ENCODE measurements around the gene CXCL12.

Gene CXCL12

GRCh38 chr10:44383749-44384600 lies 922 bp downstream of the CXCL12 start:
- Histone ChIP-seq H3K4me1 (ENCODE audit: insufficient read depth, low read length) (peaks cover 21% of the 10 kb centered on the region), H3K9me3 (ENCODE audit: control insufficient read depth, insufficient read depth, low read length) (no peaks in the 10 kb centered on the region), H3K36me3 (ENCODE audit: insufficient read depth, low read length) (peaks cover 5% of the 10 kb centered on the region; the same call in 1 of the 2 replicates), H3K9ac (ENCODE audit: low read depth, low read length) (peak overlapping the region; percentile 53)

- H3K36me3 ChIP-seq (ENCODE audit: insufficient read depth, low read length) = peaks cover 5% of the 10 kb centered on the region; the same call in 1 of the 2 replicates
- no peaks in the 10 kb centered on the region for H3K9me3 ChIP-seq (ENCODE audit: control insufficient read depth, insufficient read depth, low read length)
- H3K9ac ChIP-seq (ENCODE audit: low read depth, low read length) = peak overlapping the region; percentile 53
- H3K4me1 ChIP-seq (ENCODE audit: insufficient read depth, low read length) = peaks cover 21% of the 10 kb centered on the region
Observed at GRCh38 chr10:44382981-44383748, 1.7 kb downstream of the CXCL12 start.

GRCh38 chr10:44382131-44382858 lies 2.6 kb downstream of the CXCL12 start:
- no peaks in the 10 kb centered on the region for H3K9me3 ChIP-seq (ENCODE audit: control insufficient read depth, insufficient read depth, low read length)
- peak overlapping the region; percentile 53; the same call in 1 of the 2 replicates for H3K9ac ChIP-seq (ENCODE audit: low read depth, low read length)
- H3K36me3 ChIP-seq (ENCODE audit: insufficient read depth, low read length) = peaks cover 5% of the 10 kb centered on the region; the same call in 1 of the 2 replicates
- H3K4me1 ChIP-seq (ENCODE audit: insufficient read depth, low read length) = peaks cover 21% of the 10 kb centered on the region

- H3K36me3 ChIP-seq (ENCODE audit: insufficient read depth, low read length) = peaks cover 5% of the 10 kb centered on the region; the same call in 1 of the 2 replicates
Observed at GRCh38 chr10:44380829-44381600, 3.9 kb downstream of the CXCL12 start.

GRCh38 chr10:44379907-44380306 lies 5.0 kb downstream of the CXCL12 start:
- peaks cover 23% of the 10 kb centered on the region for H3K4me1 ChIP-seq (ENCODE audit: insufficient read depth, low read length)
- no peak overlapping the region for H3K9ac ChIP-seq (ENCODE audit: low read depth, low read length)

More at GRCh38 chr10:44380829-44381600, 3.9 kb downstream of the CXCL12 start:
- Histone ChIP-seq H3K4me1 (ENCODE audit: insufficient read depth, low read length) (peaks cover 17% of the 10 kb centered on the region), H3K9me3 (ENCODE audit: control insufficient read depth, insufficient read depth, low read length) (no peaks in the 10 kb centered on the region), H3K9ac (ENCODE audit: low read depth, low read length) (no peak overlapping the region)

GRCh38 chr10:44378626-44379025 lies 6.3 kb downstream of the CXCL12 start:
- peaks cover 23% of the 10 kb centered on the region for H3K4me1 ChIP-seq (ENCODE audit: insufficient read depth, low read length)
- peaks cover 8% of the 10 kb centered on the region; the same call in 1 of the 2 replicates for H3K36me3 ChIP-seq (ENCODE audit: insufficient read depth, low read length)
- no peak overlapping the region for H3K9ac ChIP-seq (ENCODE audit: low read depth, low read length)
- no peaks in the 10 kb centered on the region for H3K9me3 ChIP-seq (ENCODE audit: control insufficient read depth, insufficient read depth, low read length)

More at GRCh38 chr10:44379907-44380306, 5.0 kb downstream of the CXCL12 start:
- Histone ChIP-seq H3K36me3 (ENCODE audit: insufficient read depth, low read length) (peaks cover 8% of the 10 kb centered on the region; the same call in 1 of the 2 replicates), H3K9me3 (ENCODE audit: control insufficient read depth, insufficient read depth, low read length) (no peaks in the 10 kb centered on the region)

- no peaks in the 10 kb centered on the region for H3K9me3 ChIP-seq (ENCODE audit: control insufficient read depth, insufficient read depth, low read length)
Observed at GRCh38 chr10:44377651-44378310, 7.1 kb downstream of the CXCL12 start.

GRCh38 chr10:44376472-44377099 lies 8.3 kb downstream of the CXCL12 start:
- Histone ChIP-seq H3K36me3 (ENCODE audit: insufficient read depth, low read length) (peaks cover 8% of the 10 kb centered on the region; the same call in 1 of the 2 replicates), H3K4me1 (ENCODE audit: insufficient read depth, low read length) (peaks cover 26% of the 10 kb centered on the region)

More at GRCh38 chr10:44377651-44378310, 7.1 kb downstream of the CXCL12 start:
- Histone ChIP-seq H3K4me1 (ENCODE audit: insufficient read depth, low read length) (peaks cover 23% of the 10 kb centered on the region), H3K36me3 (ENCODE audit: insufficient read depth, low read length) (peaks cover 8% of the 10 kb centered on the region; the same call in 1 of the 2 replicates), H3K9ac (ENCODE audit: low read depth, low read length) (no peak overlapping the region)

GRCh38 chr10:44374155-44374554 lies 10.7 kb downstream of the CXCL12 start:
- Histone ChIP-seq H3K36me3 (ENCODE audit: insufficient read depth, low read length) (0 out of 2 replicates have a peak, but pooled peaks cover 4% of the 10 kb centered on the region), H3K4me1 (ENCODE audit: insufficient read depth, low read length) (peaks cover 28% of the 10 kb centered on the region), H3K9me3 (ENCODE audit: control insufficient read depth, insufficient read depth, low read length) (no peaks in the 10 kb centered on the region), H3K9ac (ENCODE audit: low read depth, low read length) (no peak overlapping the region)

More at GRCh38 chr10:44376472-44377099, 8.3 kb downstream of the CXCL12 start:
- H3K9ac ChIP-seq (ENCODE audit: low read depth, low read length) = no peak overlapping the region
- no peaks in the 10 kb centered on the region for H3K9me3 ChIP-seq (ENCODE audit: control insufficient read depth, insufficient read depth, low read length)

GRCh38 chr10:44373341-44373995 lies 11.4 kb downstream of the CXCL12 start:
- H3K9ac ChIP-seq (ENCODE audit: low read depth, low read length) = no peak overlapping the region
- H3K36me3 ChIP-seq (ENCODE audit: insufficient read depth, low read length) = 0 out of 2 replicates have a peak, but pooled peaks cover 4% of the 10 kb centered on the region
- no peaks in the 10 kb centered on the region for H3K9me3 ChIP-seq (ENCODE audit: control insufficient read depth, insufficient read depth, low read length)
- peaks cover 28% of the 10 kb centered on the region for H3K4me1 ChIP-seq (ENCODE audit: insufficient read depth, low read length)

- Histone ChIP-seq H3K4me1 (ENCODE audit: insufficient read depth, low read length) (peaks cover 28% of the 10 kb centered on the region), H3K36me3 (ENCODE audit: insufficient read depth, low read length) (0 out of 2 replicates have a peak, but pooled peaks cover 4% of the 10 kb centered on the region), H3K9me3 (ENCODE audit: control insufficient read depth, insufficient read depth, low read length) (no peaks in the 10 kb centered on the region), H3K9ac (ENCODE audit: low read depth, low read length) (no peak overlapping the region)
Observed at GRCh38 chr10:44372181-44372580, 12.7 kb downstream of the CXCL12 start.

- Histone ChIP-seq H3K36me3 (ENCODE audit: insufficient read depth, low read length) (0 out of 2 replicates have a peak, but pooled peaks cover 3% of the 10 kb centered on the region), H3K9me3 (ENCODE audit: control insufficient read depth, insufficient read depth, low read length) (no peaks in the 10 kb centered on the region), H3K9ac (ENCODE audit: low read depth, low read length) (peak overlapping the region; percentile 36), H3K4me1 (ENCODE audit: insufficient read depth, low read length) (peaks cover 28% of the 10 kb centered on the region)
Observed at GRCh38 chr10:44370731-44371248, 14.1 kb downstream of the CXCL12 start.

All from ES-I3 (cell line).